G401.6 (cell line): ENCODE data around the gene ESCO1.
"Not testable (repeated sequence)": the region's sequence is repeated elsewhere in the genome, so short reads cannot be mapped to it uniquely, and the experiment has no call there.

ENCODE experiments used
- FAIRE-seq: peaks from 2 replicates; lab custom pipeline; 2012; peaks lifted over from hg19 to GRCh38; lab: Jason Lieb, UNC

The ESCO1 gene, protein sequence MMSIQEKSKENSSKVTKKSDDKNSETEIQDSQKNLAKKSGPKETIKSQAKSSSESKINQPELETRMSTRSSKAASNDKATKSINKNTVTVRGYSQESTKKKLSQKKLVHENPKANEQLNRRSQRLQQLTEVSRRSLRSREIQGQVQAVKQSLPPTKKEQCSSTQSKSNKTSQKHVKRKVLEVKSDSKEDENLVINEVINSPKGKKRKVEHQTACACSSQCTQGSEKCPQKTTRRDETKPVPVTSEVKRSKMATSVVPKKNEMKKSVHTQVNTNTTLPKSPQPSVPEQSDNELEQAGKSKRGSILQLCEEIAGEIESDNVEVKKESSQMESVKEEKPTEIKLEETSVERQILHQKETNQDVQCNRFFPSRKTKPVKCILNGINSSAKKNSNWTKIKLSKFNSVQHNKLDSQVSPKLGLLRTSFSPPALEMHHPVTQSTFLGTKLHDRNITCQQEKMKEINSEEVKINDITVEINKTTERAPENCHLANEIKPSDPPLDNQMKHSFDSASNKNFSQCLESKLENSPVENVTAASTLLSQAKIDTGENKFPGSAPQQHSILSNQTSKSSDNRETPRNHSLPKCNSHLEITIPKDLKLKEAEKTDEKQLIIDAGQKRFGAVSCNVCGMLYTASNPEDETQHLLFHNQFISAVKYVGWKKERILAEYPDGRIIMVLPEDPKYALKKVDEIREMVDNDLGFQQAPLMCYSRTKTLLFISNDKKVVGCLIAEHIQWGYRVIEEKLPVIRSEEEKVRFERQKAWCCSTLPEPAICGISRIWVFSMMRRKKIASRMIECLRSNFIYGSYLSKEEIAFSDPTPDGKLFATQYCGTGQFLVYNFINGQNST

DNA sequence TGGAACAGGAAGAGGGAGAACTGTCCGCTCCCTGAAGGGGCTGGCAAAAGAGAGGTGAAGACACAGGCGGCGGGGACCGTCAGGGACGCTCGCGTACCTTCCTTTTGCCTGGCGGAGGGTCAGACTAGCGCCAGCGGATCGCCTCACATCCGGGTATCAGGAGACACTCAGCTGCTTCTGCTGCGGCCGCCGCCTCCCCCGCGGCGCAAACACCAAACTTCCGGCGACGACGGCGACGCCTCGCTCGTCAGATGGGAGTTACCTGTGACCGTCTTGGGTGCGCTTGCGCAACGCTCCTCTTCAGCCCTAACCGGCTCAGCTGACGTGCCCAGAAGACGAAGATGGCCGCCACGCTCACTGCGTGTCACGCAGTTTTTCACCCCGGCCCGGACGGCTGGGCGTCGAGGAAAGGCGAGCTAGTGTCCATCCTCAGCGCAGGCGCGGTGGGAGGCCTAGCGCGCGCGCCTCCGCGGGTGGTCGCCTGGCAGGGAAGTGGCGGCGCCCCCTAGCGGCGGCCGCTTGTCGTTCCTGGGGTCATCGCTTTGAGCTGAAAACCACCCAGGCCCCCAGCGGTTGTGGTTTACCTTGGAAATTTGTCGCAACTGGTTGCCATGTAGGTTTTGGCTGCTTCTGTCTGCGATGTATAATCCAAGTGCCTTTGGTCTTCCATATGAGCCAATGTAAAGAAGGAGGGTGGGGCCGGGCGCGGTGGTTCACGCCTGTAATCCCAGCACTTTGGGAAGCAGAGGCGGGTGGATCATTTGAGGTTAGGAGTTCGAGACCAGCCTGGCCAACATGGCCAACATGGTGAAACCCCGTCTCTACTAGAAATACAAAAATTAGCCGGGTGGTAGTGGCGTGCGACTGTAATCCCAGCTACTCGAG, at the start of gene ESCO1:
Gene ESCO1 (minus strand): TSS at position 179 of the 885 bp plus-strand sequence. CDS start 25,861 bp downstream, outside the sequence.
- FAIRE-seq = peak; percentile 86

DNA sequence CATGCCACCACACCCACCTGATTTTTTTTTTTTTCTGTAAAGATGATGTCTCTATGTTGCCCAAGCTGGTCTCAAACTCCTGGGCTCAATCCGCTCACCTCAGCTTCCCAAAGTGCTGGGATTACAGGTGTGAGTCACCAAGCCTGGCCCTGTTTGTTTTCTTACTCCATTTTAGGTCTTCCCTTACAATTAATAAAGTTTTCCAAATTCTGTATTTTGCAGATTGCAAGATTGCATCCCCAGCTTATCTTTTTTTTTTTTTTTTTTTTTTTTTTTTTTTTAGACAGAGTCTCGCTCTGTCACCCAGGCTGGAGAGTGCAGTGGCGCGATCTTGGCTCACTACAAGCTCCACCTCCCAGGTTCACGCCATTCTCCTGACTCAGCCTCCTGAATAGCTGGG, 39.9 kb upstream of the ESCO1 start:
- not testable (repeated sequence) for FAIRE-seq

DNA sequence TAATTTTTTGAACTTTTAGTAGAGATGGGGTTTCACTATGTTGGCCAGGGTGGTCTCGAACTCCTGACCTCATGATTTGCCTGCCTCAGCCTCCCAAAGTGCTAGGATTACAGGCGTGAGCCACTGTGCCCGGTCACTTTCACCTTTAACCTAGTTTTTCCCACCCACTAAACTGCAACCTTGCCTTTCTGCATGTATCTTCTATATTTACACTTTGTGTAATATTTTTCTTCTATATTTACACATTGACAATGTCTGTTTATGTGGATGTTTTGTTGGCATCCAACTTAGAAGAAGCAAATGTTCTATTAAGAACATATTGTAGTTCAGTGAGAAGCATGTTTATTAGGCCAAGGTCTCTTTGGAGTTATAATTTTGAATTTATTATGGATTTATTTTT, 38.3 kb upstream of the ESCO1 start:
- FAIRE-seq = peak; percentile 19

DNA sequence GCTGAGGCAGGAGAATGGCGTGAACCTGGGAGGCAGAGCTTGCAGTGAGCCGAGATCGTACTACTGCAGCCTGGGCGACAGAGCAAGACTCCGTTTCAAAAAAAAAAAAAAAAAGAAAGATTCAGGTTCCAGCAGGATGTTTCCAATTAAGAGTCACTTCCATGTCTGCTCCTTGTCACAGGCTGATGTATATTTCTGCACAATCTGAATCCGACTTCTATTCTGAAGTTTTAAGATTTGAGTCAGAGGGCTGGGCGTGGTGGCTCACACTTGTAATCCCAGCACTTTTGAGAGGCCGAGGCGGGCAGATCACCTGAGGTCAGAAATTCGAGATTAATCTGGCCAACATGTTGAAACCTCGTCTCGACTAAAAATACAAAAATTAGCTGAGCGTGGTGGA, 36.3 kb upstream of the ESCO1 start:
- no peak for FAIRE-seq

DNA sequence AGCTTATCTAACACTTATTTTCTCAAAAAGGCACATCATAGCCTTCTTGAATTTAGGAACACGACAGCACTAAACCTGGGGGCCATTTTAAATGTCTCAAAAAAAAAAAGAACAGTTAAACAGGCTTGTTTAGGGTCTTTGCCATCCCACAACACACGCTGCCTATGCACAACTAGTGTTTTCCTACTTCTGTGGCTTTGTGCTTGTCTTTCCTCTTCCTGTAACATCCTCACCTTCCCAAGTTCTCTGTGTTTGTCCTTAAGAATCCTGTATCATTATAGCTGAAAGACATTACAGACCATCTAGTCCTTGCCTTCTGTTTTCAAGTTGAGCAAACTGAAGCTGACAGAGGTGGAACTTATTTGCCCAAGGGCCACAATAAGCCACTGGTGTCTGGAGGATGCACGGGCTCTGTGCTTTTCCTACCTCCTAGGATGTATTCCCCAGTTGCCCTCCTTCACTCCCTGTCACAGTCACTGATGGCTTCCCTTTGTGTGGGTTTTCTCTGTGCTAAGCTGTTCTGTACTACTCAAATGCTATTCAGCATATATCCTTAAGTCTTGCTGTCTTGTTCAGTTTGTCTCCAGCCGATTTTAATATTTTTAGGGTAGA, 34.2 kb upstream of the ESCO1 start:
- FAIRE-seq = no peak

DNA sequence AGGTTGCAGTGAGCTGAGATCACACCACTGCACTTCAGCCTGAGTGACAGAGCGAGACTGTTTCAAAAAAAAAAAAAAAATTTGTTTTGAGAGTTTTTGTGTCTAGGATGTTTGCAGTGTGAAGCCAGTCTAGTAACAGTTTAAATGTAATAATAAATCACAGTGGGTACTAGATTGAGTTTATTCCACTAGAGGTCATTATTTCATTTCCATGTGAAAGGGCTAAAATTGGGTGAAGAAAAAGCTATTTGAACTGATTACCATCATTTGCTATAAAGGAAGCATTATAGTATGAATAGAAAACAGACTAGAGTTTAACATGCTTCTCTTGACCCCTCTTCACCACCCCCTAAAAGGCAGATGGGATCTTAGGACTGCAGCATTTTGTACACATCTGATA, 31.9 kb upstream of the ESCO1 start:
- peak; percentile 49 for FAIRE-seq

DNA sequence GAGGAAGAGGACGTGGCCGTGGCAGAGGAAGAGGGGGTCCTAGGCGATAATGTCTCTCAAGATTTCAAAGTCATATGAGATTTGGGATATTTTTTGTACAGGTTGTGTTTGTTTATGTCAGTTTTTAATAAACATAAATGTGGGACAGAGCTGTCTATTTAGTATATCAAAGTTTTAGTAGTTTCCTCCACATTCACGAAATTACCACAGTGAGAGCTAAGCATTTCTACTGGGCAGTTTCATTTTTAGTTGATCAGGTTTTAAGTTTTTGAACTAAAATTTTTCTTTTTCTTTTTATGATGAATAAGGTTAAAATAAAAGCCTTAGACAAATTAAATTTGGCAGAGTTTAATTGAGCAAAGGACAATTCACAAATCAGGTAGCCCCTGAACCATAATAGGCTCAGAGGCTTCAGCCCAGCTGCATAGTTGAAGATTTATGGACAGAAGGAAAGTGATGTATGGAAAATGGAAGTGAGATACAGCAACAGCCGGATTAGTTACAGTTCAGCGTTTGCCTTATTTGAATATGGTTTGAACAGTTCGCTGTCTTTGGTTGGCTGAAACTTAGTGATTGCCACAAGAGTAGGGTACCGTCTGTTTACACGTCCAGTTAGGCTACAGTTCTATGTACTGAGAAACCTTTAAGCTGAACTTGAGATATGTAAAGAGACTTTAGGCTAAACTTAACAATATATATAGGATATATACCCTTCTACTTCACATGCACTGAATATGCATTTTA, 28.8 kb upstream of the ESCO1 start:
- FAIRE-seq = no peak

DNA sequence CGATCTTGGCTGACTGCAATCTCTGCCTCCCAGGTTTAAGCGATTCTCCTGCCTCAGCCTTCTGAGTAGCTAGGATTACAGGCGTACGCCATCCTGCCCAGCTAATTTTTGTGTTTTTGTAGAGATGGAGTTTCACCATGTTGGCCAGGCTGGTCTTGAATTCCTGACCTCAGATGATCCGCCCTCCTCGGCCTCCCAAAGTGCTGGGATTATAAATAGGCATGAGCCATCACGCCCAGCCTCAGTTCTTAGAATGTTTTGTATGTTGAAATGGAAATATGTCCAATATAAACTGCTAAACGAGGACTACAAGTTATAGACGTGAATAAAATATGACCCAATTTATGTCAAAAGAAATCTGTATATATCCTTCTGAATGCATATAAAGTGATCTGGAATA, 21.1 kb upstream of the ESCO1 start:
- not testable (repeated sequence) for FAIRE-seq

DNA sequence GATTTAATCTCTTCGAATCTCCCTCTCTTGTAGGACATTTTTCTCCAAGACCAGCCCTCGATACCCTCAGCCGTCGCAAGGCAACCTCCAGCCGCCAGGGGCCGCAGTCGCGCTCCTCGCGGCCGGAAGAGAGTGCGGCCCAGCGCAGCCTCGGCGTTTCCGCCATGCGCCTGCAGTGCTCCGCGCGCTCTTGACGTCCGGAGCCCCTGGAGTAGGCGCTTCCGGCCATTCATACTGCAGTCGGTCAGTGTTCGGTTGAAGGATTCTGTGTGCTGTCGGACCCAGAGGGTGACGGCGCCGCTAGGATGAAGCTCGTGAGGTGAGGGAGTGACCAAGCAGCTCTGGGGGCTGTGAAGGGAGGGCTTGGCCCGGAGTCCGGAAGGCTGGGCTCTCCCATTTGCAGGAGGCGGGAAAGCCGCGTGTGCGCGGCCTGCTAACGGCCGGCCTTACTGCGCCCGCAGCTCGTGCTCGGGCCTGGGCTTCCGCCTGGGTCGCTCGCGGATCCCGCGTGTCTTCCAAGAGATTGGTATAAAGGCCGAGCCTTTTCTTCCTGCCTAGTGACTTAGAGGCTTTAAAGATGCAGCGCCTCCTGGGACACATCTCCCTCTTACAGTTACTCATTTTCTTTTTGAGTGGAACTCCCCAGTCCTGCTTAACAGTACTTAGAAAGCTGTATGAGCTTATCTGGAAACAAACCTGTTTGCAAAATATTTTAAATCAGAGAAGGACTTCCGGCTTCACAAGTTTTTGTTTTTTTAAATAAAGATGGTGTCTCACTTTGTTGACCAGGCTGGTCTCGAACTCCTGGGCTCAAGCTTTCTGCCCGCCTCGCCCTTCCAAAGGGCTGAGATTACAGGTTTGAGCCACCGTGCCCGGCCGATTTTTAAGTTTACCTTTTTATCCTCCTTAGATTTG, 11.9 kb upstream of the ESCO1 start, which contains the start of gene SNRPD1:
Gene SNRPD1 (plus strand): TSS at position 190 of the 915 bp plus-strand sequence. CDS start 116 bp downstream, at position 306.
- peak; percentile 70 for FAIRE-seq

DNA sequence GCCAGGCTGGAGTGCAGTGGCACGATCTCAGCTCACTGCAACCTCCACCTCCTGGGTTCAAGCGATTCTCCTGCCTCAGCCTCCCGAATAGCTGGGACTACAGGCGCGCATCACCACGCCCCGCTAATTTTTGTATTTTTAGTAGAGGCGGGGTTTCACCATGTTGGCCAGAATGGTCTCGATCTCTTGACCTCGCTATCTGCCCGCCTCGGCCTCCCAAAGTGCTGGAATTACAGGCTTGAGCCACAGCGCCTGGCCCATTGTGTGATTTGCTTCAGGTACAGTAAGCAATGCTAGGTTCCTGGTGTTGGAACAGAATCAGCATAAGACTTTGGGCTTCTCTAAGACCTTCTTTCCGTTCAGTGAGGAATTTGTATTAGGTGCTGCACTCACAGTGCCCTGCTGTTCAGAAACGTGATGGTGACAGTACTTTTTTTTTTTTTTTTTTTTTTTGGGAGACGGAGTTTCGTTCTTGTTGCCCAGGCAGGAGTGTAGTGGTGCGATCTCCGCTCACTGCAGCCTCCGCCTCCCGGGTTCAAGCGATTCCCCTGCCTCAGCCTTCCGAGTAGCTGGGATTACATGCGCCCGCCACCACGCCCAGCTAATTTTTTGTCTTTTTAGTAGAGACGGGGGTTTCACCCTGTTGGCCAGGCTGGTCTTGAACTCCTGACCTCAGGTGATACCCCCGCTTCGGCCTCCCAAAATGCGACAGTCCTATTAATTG, 11.1 kb upstream of the ESCO1 start:
- not testable (repeated sequence) for FAIRE-seq

DNA sequence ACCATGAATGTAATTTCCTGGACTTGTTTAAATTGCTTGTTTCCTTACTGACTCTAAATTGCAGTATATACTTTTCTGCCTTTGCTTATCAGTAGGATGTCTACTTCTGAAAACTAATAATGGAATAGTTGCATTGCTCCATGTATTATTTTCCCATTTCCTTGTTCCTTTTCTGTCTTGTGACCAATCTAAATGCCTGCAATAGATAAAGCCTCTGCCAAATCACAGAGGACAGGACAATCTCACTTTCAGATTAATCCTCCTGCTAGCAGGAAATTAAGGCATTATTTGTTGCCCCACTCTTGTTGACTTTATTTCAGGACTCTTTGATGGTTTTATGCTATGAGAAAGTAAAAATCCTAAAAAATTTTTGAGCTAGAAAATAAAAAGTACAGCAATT, 4.7 kb upstream of the ESCO1 start:
- no peak for FAIRE-seq

DNA sequence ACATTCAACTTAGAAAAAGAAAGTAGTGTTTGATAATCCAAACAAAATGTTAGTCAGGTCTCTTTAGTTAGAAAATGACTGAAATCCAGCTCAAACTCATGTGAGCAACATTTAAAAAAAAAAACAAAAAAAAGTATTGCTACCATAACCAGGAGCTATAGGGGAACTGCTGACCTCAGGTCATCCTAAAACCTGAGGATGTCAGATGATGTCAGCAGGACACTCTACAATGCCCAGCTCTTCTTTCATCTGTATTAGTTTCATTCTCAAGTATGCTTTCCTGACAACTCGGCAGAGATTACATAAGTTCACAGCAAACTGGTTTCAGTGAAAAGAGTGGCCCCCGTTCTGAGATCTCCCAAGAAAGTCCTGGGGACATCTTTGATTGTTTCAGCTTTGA, 4.2 kb upstream of the ESCO1 start:
- FAIRE-seq = no peak

DNA sequence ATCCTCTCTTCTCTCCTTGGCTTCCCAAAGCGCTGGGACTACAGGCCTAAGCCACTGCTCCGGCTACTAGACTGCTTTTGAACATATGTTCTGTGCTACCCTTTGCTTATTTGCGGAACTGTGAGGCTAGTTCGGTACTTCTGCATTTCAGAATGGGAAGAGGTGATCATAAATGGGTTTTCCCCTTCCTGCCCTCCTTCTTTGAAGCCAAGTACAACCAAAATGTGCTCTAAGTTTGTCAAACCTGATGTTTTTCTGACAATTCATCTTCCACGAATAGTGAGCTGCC, 1.7 kb upstream of the ESCO1 start:
- FAIRE-seq = no peak

DNA sequence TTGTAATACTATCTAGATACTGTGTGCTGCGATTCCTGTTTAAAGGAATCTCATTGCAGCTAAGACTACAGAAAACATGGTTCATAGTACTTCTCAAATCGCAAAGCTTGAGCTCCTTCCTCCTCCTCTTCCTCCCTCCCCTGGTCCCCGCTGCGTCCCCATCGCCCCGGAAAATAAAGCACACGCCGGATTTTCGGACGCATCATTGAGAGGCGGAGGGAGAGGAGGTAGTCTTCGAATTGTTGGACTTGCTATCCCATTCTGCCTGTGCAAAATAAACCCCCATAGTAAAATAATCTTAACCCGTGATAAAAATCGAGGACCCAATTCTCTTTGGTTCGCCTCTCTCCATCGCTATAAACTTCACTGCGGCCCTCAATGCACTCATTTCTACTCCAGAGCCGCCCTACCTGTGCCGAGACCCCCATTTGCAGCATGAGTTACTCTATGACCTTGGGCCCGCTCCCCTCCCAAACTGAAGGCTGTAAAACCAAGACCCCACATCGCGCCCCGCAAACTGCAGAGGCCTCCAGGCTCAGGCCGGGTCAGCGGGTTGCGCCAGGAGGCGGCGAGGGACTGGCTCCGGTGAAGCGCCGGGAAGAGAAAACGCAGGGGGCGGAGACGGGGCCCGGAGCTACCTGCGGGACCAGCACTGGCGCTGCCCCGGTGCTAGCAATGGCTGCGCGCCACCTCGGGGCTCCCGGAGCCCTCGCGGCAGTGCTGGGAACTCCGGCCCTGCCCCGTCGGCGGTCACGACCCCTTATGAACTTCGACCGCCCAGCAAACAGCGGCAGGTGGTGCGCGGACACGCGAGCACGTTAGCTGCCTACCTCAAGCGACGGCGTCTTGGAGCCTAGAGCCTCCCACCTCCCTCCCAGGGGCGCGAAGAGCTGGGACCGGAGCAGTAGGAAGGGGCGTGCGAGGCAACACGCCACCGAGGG, 649 bp downstream of the ESCO1 start:
- FAIRE-seq = no peak

DNA sequence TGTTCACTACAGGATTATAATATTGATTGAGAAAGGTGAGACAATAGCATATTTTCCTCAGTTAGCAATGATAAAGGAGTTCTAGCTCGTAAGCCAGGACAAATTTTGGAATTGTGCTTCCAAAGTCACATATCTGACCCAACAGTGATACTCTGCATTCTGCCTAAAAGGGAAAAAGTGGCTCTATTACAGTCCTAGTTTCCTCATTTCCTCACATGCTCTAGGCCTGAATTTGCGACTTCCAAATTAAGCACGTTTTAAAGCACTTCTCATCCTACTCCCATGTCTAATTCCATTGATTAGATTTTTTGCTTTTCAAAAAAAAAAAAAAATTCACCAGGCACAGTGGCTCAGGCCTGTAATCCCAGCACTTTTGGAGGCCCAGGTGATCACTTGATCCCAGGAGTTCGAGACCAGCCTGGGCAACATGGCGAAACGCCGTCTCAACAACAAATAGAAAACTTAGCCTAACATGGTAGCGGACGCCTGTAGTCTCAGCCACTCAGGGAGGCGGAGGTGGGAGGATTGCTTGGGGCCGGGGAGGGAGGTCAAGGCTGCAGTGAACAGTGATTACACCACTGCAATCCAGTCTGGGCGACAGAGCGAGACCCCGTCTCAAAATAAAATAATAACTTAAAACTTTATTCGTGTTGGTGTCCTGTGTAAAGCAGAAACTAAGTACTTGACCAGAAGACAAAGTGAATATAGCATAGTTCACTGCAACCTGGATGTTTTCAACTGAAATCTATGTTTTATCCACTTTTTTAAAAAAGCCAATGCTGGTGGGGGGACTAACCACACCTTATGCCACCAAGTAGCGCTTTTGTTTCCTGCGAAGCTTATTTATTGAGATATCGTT, 1.5 kb downstream of the ESCO1 start:
- no peak for FAIRE-seq

DNA sequence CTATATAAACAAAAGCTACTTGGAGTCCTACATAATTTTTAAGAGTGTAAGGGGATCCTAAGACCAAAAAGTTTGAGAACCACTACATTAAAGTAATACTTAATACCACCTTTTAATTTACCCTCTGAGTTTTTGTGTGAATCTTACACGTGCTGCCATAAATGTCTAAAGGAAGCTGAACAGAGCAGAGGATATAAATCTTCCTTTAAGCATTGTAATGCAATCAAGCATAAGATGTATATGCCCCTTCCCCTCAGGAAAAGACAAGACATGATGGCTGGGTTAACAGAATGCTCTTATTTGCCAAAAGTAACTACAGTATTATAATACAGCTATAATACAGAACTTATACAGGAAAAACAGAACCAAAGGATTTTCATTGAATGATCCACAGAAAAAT, 2.9 kb downstream of the ESCO1 start:
- no peak for FAIRE-seq

DNA sequence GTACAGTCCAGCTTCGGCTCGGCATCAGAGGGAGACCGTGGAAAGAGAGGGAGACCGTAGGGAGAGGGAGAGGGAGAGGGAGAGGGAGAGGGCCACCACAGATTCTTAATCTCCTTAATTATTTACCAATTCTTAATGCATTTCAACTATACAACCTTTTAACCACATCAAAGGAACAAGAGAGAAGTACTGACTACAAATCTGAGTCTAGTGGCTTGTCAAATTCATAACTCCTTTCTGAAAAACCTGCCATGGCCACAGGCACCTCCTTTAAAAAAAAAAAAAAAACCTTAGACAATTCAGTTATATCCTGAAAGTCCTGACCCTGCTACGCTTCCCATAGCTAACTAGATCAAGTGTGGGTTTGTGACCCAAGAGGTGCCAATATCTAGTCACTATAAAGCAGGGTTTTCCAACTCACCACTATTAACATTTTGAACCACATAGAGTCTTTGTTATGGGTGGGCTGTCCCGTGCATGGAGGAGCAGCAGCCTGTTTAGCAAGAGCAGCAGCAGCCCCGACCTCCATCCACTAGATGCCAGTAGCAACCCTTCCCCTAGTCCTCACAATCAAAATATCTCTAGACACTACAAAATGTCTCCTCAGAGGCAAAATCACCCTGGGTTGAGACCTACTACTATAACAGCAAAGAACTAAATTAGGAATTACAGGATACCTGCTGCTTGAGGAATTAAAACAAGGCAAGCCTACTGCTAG, 6.8 kb downstream of the ESCO1 start:
- no peak for FAIRE-seq
